ENCODE results near the gene DPF3.

DNA sequence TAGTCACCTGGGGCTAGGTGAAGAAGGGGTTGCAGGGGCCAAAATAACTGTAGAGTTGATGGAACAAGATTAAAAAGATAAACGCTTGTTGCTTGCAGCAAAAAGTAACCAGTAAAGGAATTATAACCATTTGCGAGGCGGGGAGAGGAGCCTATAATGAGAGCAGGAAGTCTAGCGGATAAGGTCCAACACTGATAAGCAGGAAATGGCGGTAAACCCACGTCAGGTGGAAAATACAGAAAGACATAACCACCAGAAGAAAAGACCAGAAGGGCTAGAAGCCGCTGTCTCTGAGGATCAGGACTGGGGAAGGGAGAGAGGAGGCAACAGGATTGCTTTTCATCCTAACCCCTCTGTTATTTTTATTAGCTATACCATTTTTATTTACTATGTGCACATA lies 303.3 kb downstream of the DPF3 start:
- no peak for TF ChIP-seq POLR2AphosphoS5 (IDR thresholded peaks at IDR 0.05)
- TF ChIP-seq, protein P1, sequence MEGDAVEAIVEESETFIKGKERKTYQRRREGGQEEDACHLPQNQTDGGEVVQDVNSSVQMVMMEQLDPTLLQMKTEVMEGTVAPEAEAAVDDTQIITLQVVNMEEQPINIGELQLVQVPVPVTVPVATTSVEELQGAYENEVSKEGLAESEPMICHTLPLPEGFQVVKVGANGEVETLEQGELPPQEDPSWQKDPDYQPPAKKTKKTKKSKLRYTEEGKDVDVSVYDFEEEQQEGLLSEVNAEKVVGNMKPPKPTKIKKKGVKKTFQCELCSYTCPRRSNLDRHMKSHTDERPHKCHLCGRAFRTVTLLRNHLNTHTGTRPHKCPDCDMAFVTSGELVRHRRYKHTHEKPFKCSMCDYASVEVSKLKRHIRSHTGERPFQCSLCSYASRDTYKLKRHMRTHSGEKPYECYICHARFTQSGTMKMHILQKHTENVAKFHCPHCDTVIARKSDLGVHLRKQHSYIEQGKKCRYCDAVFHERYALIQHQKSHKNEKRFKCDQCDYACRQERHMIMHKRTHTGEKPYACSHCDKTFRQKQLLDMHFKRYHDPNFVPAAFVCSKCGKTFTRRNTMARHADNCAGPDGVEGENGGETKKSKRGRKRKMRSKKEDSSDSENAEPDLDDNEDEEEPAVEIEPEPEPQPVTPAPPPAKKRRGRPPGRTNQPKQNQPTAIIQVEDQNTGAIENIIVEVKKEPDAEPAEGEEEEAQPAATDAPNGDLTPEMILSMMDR (IDR thresholded peaks at IDR 0.05) = no peak

Measured in prostate gland (tissue), 2 donors.